Naive B cell (primary cell): ENCODE results near the gene SLC34A2. TPM values are rescaled to one million over a fixed set of nuclear protein-coding genes. Genes with fewer than 3 reads are reported as not detected.
"Not testable (repeated sequence)": the region's sequence is repeated elsewhere in the genome, so short reads cannot be mapped to it uniquely, and the experiment has no call there.

Experiments used
- ATAC-seq, 2 donors: fragments of 150-1000 bp; cut with Tn5 transposase; 2 replicates each; pipeline ENCODE4 v1.10.0; 2021; ENCODE audit warnings: low read depth in 2 of 2, mild to moderate bottlenecking in 2 of 2, moderate library complexity in 2 of 2
- DNase-seq: peaks from one replicate; pipeline ENCODE4 v3.0.0; 2022
- H3K27ac Mint-ChIP-seq, 6 donors: one replicate each; pipeline ENCODE4 v1.8.0; 2020 to 2022; ENCODE audit warnings: mild to moderate bottlenecking in 6 of 6, mixed read lengths in 6 of 6, moderate library complexity in 5 of 6, inconsistent platforms in 2 of 6
- H3K27me3 Mint-ChIP-seq, 3 donors: one replicate each; pipeline ENCODE4 v1.8.0; 2021 to 2022; ENCODE audit warnings: mixed read lengths in 3 of 3, mild to moderate bottlenecking in 1 of 3
- H3K36me3 Mint-ChIP-seq, 2 donors: one replicate each; pipeline ENCODE4 v1.8.0; 2020 to 2022; ENCODE audit warnings: mixed read lengths in 2 of 2, inconsistent platforms in 1 of 2, mild to moderate bottlenecking in 1 of 2
- H3K4me1 Mint-ChIP-seq, 3 donors: one replicate each; pipeline ENCODE4 v1.8.0; 2020 to 2022; ENCODE audit warnings: mixed read lengths in 3 of 3, inconsistent platforms in 1 of 3, mild to moderate bottlenecking in 1 of 3, moderate library complexity in 1 of 3
- H3K4me3 Mint-ChIP-seq, 8 donors: one replicate each; pipeline ENCODE4 v1.8.0; 2020 to 2022; ENCODE audit warnings: mild to moderate bottlenecking in 8 of 8, mixed read lengths in 8 of 8, moderate library complexity in 8 of 8, inconsistent platforms in 2 of 8
- H3K9me3 Mint-ChIP-seq, 7 donors: one replicate each; pipeline ENCODE4 v1.8.0; 2020 to 2022; ENCODE audit warnings: mixed read lengths in 7 of 7, mild to moderate bottlenecking in 5 of 7, inconsistent platforms in 2 of 7, moderate library complexity in 1 of 7
- polyA plus RNA-seq, 6 donors: library from polyadenylated mRNA; unstranded; fragments of 300-500 nt; fragmentation: Illumina TruSeq; gene quantifications; one replicate each; pipeline ENCODE4 v1.2.3, GENCODE V29; 2021; ENCODE audit warnings: low read depth in 6 of 6

Gene SLC34A2
- polyA plus RNA-seq, 6 donors from 2014 or later = not detected

DNA sequence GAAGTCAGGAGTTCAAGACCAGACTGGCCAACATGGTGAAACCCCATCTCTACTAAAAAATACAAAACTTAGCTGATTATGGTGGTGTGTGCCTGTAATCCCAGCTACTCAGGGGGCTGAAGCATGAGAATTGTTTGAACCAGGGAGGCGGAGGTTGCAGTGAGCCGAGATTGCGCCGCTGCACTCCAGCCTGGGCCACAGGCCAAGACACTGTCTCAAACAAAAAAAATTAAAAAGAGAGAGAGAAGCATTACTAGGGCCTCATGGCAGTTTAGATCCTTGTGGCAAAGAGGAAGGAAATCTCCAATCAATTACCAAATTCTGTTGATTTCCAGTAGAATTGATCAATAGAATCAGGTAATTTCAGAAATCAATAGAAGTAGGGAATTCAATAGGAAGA, 16.8 kb upstream of the SLC34A2 start:
- peaks cover 0 to 6% (median 0%) of the 10 kb centered on the region in 7 donors for H3K9me3 Mint-ChIP-seq

DNA sequence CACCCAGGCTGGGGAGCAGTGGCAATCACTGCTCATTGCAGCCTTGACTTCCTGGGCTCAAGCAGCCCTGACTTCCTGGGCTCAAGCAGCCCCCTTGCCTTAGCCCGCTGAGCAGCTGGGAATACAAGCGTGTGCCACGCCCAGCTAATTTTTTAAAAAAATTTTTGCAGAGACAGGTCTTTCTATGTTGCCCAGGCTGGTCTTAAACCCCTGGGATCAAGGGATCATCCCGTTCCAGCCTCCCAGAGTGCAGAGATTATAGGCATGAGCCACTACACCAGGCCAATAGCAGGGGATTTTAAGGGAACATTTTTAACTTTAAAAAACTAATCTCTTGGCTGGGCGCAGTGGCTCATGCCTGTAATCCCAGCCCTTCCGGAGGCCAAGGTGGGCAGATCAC, 5.3 kb upstream of the SLC34A2 start:
- DNase-seq (no peak), ATAC-seq (no peak)
- no peak overlapping the region for H3K4me3 Mint-ChIP-seq
- H3K27me3 Mint-ChIP-seq = peaks cover 11 to 21% (median 16%) of the 10 kb centered on the region in 3 donors
- H3K9me3 Mint-ChIP-seq = no peaks in the 10 kb centered on the region
- H3K4me1 Mint-ChIP-seq = peaks cover 0 to 5% (median 0%) of the 10 kb centered on the region in 3 donors
- H3K36me3 Mint-ChIP-seq = no peaks in the 10 kb centered on the region
- H3K27ac Mint-ChIP-seq = no peak overlapping the region

More for the DNA sequence above, 16.8 kb upstream of the SLC34A2 start:
- DNase-seq (no peak), ATAC-seq (no peak)
- Mint-ChIP-seq H3K4me1 (no peaks in the 10 kb centered on the region), H3K27ac (no peak overlapping the region), H3K36me3 (no peaks in the 10 kb centered on the region), H3K27me3 (peaks cover 0 to 2% (median 0%) of the 10 kb centered on the region in 3 donors), H3K4me3 (no peak overlapping the region)

DNA sequence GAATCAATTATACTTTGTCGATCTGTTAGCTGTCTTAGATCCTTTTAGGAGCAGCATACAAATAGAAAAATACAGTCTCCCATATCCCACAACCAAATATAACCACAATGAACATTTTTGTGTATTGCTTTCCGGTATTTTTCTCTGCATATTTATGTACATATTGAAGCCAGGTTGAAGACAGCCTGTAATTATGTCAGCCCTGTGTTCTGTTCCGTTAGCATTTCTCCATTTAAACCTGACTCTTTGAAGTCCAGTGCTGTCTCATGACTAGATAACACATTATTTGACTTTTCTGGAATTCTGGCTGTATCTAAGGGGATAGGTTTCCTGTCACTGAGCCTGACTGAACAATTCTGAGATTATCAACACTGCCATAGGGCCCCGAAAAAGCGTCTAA, 4.0 kb upstream of the SLC34A2 start:
- ATAC-seq (no peak), DNase-seq (no peak)
- Mint-ChIP-seq H3K36me3 (no peaks in the 10 kb centered on the region), H3K4me1 (peaks cover 0 to 10% (median 0%) of the 10 kb centered on the region in 3 donors), H3K27me3 (peaks cover 21 to 32% (median 28%) of the 10 kb centered on the region in 3 donors), H3K4me3 (no peak overlapping the region), H3K9me3 (no peaks in the 10 kb centered on the region), H3K27ac (no peak overlapping the region)

DNA sequence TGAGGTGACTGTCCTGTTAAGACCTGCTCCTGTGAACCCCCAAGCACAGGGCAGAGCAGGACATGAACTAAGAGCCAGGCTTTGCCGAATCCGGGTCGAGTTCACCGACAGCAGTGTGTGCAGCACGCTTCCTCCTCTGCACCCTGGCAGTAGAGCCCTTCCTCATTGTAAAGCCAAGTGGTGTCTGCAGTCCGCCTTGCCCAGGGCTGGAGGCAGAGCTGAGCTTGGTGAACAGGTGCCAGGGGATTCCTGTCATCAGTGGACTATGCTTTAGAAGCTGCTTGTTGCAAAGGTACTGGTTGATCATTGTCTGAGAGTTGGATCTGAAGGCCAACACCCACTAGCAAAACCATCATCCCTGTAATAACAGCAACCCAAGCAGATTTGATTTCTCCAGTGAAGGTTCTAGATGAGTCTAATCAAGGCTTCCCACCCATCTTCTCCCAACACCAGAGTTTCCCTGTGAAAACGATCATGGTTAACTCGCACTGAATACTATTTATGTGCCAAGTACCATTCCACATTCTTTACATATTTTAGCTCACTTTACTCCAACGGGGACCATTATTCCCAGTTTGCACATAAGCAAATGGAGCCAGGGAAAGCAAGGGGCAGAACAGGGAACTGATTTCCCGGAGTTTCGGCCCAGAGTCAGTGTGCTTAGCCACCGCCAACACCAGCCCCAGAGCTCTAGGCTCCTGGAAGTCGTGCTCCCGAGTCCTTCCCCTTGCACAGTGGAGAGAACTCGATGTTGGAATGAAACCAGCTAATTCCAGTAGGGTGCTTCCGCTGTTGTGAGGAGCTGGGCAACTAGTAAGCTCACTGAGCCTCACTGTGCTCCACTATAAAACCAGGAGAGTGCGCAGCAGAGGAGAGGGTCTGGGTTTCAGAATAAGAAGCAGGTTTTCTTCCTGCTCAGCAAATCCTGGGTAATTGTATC, 1.4 kb upstream of the SLC34A2 start:
- Mint-ChIP-seq H3K4me1 (peaks cover 0 to 10% (median 0%) of the 10 kb centered on the region in 3 donors), H3K4me3 (peak overlapping the region in 1 of 8 donors; percentile 52), H3K36me3 (no peaks in the 10 kb centered on the region), H3K27ac (no peak overlapping the region), H3K27me3 (peaks cover 32 to 45% (median 34%) of the 10 kb centered on the region in 3 donors), H3K9me3 (no peaks in the 10 kb centered on the region)
- ATAC-seq = no peak
- DNase-seq = no peak

DNA sequence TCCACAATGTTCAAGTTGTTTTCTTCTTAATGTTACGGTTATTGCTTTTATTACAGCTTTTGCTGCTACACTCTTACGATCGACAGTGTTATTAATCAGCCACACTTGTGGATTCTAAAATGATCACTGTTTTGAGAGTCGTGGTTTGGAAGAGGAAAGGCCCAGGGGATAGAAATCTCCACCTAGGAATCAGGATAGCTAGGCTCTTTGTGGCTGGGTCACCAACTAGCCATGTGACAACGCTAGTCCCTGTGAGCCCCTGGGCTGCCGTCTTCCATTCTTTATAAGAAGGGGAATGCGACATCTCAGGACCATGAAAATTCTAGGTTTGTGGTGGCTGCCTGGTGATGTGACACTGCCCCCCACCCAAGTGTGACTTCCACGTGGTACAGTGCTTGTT, 380 bp downstream of the SLC34A2 start:
- Mint-ChIP-seq H3K36me3 (no peaks in the 10 kb centered on the region), H3K9me3 (no peaks in the 10 kb centered on the region), H3K4me1 (peaks cover 0 to 10% (median 0%) of the 10 kb centered on the region in 3 donors), H3K27me3 (peaks cover 32 to 40% (median 34%) of the 10 kb centered on the region in 3 donors), H3K4me3 (no peak overlapping the region), H3K27ac (peak overlapping the region in 1 of 6 donors; percentile 79)
- DNase-seq (no peak), ATAC-seq (no peak)

DNA sequence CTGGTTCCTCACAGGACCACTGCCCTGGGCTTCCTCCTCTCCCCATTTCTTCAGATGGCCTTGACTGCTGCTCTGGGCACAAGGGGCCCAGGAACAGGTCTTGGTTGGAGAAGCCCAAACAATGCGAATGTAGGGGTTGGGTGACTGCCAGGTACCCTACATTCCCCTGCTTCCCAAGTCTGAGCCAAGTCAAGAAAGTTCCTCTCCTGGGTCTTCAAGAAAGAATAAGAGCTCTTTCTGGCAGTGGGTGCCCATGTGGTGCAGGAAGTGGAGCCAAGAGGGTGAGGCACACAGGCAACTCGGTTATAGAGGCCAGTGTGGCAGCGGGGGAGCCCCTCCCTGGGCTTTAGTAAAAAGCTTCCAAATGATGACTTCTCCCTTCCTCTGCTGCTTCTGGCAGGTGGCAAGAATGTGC, 2.7 kb downstream of the SLC34A2 start:
- H3K27me3 Mint-ChIP-seq = peaks cover 34 to 40% (median 36%) of the 10 kb centered on the region in 3 donors

DNA sequence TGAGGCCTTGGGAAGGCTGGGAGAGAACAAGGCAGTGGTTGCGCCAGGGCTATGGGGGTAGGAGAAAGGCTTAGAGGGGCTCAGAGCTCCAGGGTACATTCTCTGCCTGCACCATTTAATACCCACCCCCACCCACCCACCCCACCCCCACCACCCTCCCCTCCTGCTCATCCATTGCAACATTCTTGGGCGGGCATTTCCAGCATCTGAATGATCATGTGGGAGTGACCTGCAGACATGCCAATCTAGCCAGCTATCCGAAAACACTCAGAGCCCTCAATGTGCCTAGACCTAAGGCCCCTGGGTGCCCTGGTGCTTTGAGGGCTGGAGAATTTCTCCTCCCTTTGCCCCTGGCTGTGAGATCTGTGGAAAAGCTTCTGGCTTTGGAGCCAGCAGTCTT, 3.1 kb downstream of the SLC34A2 start:
- Mint-ChIP-seq H3K27me3 (peaks cover 34 to 39% (median 36%) of the 10 kb centered on the region in 3 donors), H3K4me1 (peaks cover 0 to 10% (median 0%) of the 10 kb centered on the region in 3 donors), H3K27ac (no peak overlapping the region), H3K9me3 (no peaks in the 10 kb centered on the region), H3K4me3 (no peak overlapping the region), H3K36me3 (no peaks in the 10 kb centered on the region)
- DNase-seq = no peak
- ATAC-seq = no peak

More for the DNA sequence above, 2.7 kb downstream of the SLC34A2 start:
- ATAC-seq (no peak), DNase-seq (no peak)
- no peaks in the 10 kb centered on the region for H3K36me3 Mint-ChIP-seq
- no peaks in the 10 kb centered on the region for H3K9me3 Mint-ChIP-seq
- peaks cover 0 to 10% (median 0%) of the 10 kb centered on the region in 3 donors for H3K4me1 Mint-ChIP-seq
- no peak overlapping the region for H3K4me3 Mint-ChIP-seq
- H3K27ac Mint-ChIP-seq = no peak overlapping the region

DNA sequence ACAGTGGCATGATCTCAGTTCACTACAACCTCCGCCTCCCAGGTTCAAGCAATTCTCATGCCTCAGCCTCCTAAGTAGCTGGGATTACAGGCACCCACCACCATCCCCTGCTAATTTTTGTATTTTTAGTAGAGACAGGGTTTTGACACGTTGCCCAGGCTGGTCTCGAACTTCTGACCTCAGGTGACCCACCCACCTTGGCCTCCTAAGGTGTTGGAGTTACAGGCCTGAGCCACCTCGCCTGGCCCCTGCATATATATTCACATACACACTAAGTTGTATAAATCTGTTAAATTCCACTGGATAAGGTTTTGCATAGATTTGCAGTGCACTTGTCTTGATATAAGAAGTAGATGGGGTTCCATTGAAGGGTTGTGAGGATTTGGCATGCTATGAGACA, 5.8 kb downstream of the SLC34A2 start:
- peaks cover 18 to 32% (median 25%) of the 10 kb centered on the region in 3 donors for H3K27me3 Mint-ChIP-seq
- not testable (repeated sequence) for H3K36me3 Mint-ChIP-seq, H3K4me1 Mint-ChIP-seq, ATAC-seq, H3K9me3 Mint-ChIP-seq, DNase-seq, H3K4me3 Mint-ChIP-seq, H3K27ac Mint-ChIP-seq

DNA sequence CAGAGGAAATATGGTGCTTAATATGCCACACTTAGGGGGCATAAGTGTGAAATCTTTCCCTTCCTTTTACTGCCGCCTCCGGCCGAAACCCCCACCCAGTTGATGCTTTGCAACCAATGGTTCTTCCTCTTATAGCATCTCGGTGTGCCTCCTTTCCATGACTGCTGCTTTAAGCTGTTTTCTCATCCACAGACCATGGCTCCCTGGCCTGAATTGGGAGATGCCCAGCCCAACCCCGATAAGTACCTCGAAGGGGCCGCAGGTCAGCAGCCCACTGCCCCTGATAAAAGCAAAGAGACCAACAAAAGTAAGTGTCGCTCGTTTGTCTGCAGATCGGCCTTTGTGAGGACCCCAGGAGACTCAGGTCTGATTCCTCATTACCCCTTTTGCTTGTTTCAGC, 6.7 kb downstream of the SLC34A2 start:
- Mint-ChIP-seq H3K9me3 (no peaks in the 10 kb centered on the region), H3K27ac (no peak overlapping the region), H3K27me3 (peaks cover 9 to 23% (median 16%) of the 10 kb centered on the region in 3 donors), H3K4me3 (peak overlapping the region in 1 of 8 donors; percentile 19), H3K36me3 (no peaks in the 10 kb centered on the region), H3K4me1 (no peaks in the 10 kb centered on the region)
- DNase-seq (no peak), ATAC-seq (no peak)

DNA sequence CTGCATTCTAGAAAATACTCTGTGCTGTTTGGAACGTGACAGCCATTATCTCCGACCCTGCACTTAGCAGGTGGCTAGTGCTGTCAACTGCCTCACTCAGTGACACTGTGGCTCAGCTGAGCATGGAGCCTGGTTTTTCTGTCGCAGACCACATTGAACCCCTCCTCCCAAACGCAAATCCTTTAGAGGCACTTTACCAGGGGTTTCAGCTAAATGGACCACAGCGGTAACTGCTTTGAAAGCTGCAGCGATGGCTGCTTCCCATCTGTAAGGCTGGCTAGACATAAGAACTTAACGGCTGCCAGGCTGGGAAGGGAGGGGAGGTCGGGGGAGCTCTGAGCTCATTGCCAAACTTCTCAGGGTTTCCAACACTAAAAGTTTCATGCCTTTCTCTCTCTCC, 8.1 kb downstream of the SLC34A2 start:
- Mint-ChIP-seq H3K36me3 (no peaks in the 10 kb centered on the region), H3K27ac (no peak overlapping the region), H3K4me3 (no peak overlapping the region), H3K27me3 (peaks cover 8 to 16% (median 10%) of the 10 kb centered on the region in 3 donors), H3K4me1 (no peaks in the 10 kb centered on the region), H3K9me3 (no peaks in the 10 kb centered on the region)
- ATAC-seq (no peak), DNase-seq (no peak)

DNA sequence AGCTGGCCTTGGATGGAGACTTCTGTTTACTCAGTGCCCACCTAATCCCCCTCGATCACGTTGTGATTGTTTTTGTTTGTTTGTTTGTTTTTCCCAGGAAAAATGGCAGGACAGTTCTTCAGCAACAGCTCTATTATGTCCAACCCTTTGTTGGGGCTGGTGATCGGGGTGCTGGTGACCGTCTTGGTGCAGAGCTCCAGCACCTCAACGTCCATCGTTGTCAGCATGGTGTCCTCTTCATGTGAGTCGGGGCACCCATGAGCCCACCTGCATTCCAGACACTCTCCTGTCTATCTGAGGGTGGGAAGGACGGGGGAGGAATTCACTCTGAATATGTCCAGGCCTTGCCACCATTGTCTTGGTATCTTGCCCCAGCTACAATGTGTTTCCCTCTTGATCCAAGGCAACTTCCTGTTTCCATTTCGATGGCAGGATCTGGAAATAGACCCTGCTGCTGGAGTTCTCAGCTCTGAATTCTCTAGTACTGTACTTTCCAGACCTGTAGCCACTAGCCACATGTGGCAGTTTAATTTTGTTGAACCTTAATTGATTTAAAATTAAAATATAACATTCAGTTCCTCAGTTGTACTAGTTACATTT, 10.5 kb downstream of the SLC34A2 start:
- H3K9me3 Mint-ChIP-seq = no peaks in the 10 kb centered on the region
- DNase-seq (no peak), ATAC-seq (no peak)
- H3K27ac Mint-ChIP-seq = no peak overlapping the region
- H3K27me3 Mint-ChIP-seq = peaks cover 4 to 16% (median 9%) of the 10 kb centered on the region in 3 donors
- H3K4me1 Mint-ChIP-seq = no peaks in the 10 kb centered on the region
- H3K4me3 Mint-ChIP-seq = no peak overlapping the region
- no peaks in the 10 kb centered on the region for H3K36me3 Mint-ChIP-seq

DNA sequence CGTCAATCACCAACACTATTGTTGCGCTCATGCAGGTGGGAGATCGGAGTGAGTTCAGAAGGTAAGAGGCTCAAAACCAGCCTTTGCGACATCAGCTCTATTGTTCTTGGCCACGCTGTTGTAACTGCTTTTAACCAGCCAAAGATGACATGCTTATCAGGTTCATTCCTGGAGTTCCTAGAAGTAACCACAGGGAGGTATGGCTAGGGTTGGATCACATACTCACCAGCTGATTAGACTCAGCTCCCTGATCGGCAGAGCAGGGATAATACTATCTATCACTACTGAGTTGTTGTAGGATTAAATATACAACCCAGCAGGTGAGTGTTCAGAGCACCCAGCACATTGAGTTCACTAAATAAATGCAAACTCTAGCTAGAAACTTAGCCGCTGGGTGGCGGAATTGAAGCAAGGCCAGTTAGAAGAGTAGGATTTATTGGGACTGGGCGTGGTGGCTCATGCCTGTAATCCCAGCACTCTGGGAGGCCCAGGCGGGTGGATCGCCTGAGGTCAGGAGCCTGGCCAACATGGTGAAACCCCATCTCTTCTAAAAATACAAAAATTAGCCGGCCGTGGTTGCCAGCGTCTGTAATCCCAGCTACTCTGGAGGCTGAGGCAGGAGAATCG, 12.4 kb downstream of the SLC34A2 start:
- peaks cover 0 to 20% (median 9%) of the 10 kb centered on the region in 3 donors for H3K27me3 Mint-ChIP-seq
- ATAC-seq (no peak), DNase-seq (no peak)
- H3K4me1 Mint-ChIP-seq = no peaks in the 10 kb centered on the region
- H3K9me3 Mint-ChIP-seq = peaks cover 0 to 2% (median 0%) of the 10 kb centered on the region in 7 donors
- no peaks in the 10 kb centered on the region for H3K36me3 Mint-ChIP-seq
- no peak overlapping the region for H3K4me3 Mint-ChIP-seq
- no peak overlapping the region for H3K27ac Mint-ChIP-seq

DNA sequence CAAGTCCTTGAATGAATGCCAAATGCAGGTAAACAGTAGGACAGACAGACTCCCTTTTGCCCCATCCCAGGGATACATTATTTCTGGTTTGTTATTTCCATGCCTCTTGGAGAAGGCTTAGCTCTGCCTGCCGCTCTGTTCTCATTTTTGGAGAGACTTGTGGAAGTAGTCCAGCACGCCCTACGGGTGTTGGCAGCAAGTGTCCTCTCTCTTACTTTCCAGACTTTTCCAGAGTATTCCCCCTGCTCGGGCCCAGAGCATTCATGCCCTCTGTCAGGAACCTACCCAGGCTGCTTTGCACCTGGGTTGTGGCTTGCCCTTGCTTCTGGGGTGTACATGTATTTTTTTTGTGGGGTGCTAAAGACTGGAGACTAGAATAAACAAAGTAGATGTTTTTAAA, 15.3 kb downstream of the SLC34A2 start:
- Mint-ChIP-seq H3K4me1 (no peaks in the 10 kb centered on the region), H3K27me3 (peaks cover 0 to 5% (median under 1%) of the 10 kb centered on the region in 3 donors), H3K36me3 (no peaks in the 10 kb centered on the region), H3K4me3 (no peak overlapping the region), H3K27ac (no peak overlapping the region), H3K9me3 (peaks cover 0 to 4% (median 0%) of the 10 kb centered on the region in 7 donors)
- DNase-seq = no peak
- no peak for ATAC-seq
